ENCODE data around the gene LRBA.

Gene LRBA

DNA sequence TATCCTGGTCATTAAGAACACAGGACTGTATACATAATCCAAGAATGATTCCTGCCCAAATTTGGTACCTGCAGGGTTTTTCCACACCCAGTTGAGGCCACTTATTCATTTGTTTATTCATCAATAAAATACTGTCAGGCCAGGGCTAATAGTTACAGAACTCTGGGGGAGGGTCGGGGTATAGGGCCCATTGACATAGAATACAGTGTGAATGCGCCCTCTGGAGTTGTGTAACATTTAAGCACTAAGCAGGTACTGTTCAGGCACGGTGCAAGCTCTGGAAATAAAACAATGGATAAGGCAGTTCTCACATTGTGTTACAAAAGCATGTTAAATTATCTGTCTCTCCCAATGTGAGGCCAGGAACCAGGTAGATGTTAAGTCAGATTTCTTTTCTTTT, 30.8 kb upstream of the LRBA start:
- H3K4me3 ChIP-seq, result no peak overlapping the region
- TF ChIP-seq, protein P1, sequence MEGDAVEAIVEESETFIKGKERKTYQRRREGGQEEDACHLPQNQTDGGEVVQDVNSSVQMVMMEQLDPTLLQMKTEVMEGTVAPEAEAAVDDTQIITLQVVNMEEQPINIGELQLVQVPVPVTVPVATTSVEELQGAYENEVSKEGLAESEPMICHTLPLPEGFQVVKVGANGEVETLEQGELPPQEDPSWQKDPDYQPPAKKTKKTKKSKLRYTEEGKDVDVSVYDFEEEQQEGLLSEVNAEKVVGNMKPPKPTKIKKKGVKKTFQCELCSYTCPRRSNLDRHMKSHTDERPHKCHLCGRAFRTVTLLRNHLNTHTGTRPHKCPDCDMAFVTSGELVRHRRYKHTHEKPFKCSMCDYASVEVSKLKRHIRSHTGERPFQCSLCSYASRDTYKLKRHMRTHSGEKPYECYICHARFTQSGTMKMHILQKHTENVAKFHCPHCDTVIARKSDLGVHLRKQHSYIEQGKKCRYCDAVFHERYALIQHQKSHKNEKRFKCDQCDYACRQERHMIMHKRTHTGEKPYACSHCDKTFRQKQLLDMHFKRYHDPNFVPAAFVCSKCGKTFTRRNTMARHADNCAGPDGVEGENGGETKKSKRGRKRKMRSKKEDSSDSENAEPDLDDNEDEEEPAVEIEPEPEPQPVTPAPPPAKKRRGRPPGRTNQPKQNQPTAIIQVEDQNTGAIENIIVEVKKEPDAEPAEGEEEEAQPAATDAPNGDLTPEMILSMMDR (IDR thresholded peaks at IDR 0.05), result no peak
- H3K27ac ChIP-seq, result no peak overlapping the region
- DNase-seq (ENCODE audit: low spot score), result no peak

- TF ChIP-seq, protein P1 (IDR thresholded peaks at IDR 0.05), result no peak
- DNase-seq (ENCODE audit: low spot score), result no peak
- no peak overlapping the region for H3K4me3 ChIP-seq
- H3K27ac ChIP-seq, result no peak overlapping the region
Measured at GRCh38 chr4:151043803-151044515, 28.9 kb upstream of the LRBA start.

DNA sequence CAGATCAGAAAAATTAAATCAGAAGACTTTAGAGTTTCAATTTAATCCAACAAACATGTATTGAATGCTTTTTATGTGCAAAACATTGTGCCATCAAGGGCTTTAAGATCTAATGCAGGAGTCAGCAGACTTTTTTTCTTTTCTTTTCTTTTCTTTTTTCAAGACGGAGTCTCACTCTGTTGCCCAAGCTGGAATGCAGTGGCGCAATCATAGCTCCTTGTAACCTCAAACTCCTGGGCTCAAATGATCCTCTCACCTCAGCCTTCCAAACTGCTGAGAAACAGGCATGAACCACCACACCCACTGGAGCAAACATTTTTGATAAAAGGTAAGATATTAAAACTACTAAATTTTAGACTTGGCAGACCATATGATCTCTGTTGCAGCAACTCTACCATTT, 24.6 kb upstream of the LRBA start:
- no peak for DNase-seq (ENCODE audit: low spot score)
- TF ChIP-seq, protein P1 (IDR thresholded peaks at IDR 0.05), result no peak
- Histone ChIP-seq H3K27ac (no peak overlapping the region), H3K4me3 (no peak overlapping the region)

DNA sequence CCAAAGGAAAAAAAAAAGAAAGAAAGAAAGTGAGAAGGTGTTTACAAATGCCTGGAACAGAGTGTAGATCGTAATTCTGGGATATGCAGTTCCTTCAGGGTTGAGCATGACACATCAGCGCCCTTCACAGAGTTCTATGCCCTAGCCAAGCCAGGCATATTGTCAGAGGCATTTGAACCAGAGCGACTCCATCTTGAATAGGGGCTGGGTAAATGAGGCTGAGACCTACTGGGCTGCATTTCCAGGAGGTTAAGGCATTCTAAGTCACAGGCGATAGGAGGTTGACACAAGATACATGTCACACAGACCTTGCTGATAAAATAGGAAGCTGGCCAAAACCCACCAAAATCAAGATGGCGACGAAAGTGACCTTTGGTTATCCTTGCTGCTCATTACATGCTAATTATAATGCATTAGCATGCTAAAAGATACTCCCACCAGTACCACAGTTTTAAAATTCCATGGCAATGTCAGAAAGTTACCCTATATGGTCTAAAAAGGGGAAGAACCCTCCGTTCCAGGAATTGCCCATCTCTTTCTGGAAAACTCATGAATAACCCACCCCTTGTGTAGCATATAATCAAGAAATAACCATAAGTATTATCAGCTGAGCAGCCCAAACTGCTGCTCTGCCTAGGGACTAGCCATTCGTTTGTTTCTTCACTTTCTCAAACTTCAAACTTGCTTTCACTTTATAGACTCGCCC, 23.5 kb upstream of the LRBA start:
- no peak for DNase-seq (ENCODE audit: low spot score)
- Histone ChIP-seq H3K4me3 (no peak overlapping the region), H3K27ac (no peak overlapping the region)
- TF ChIP-seq, protein P1 (IDR thresholded peaks at IDR 0.05), result no peak

GRCh38 chr4:151035911-151036310, 20.8 kb upstream of the LRBA start:
- Histone ChIP-seq H3K27ac (no peak overlapping the region), H3K4me3 (no peak overlapping the region)
- TF ChIP-seq, protein P1 (IDR thresholded peaks at IDR 0.05), result no peak
- DNase-seq (ENCODE audit: low spot score), result no peak

- DNase-seq (ENCODE audit: low spot score), result no peak
- Histone ChIP-seq H3K27ac (no peak overlapping the region), H3K4me3 (no peak overlapping the region)
- TF ChIP-seq, protein P1 (IDR thresholded peaks at IDR 0.05), result no peak
Measured at GRCh38 chr4:151035328-151035727, 20.2 kb upstream of the LRBA start.

DNA sequence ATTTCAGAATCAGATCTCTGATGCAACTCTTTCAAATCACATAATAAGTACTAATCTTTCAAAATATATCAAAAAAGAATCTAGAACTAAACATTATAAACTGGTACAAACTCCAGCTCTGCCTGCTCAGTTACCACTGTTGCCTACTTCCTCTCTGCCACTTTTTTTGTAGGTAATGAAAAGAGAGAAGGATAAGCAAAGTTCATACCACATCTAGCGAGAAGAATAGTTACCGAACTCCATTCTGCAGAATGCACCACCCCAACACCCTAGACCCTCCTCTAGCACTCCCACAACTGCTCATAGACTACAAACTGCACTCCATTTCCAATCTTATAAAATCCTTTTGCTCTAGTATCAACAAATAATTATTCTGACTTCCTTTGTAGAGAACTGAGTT, 19.7 kb upstream of the LRBA start:
- H3K4me3 ChIP-seq, result no peak overlapping the region
- TF ChIP-seq, protein P1 (IDR thresholded peaks at IDR 0.05), result no peak
- H3K27ac ChIP-seq, result no peak overlapping the region
- DNase-seq (ENCODE audit: low spot score), result no peak
